DOHH2 (cell line): ENCODE data around the gene RIC1.

Experiments used
- H3F3A ChIP-seq: fragments of 200-600 bp; sonication (generic), shearing (Covaris generic); 2 replicates; pipeline ENCODE4 v1.6.0; 2016; ENCODE audit warnings: antibody characterized with exemption, mild to moderate bottlenecking; ENCODE audit not compliant: control insufficient read depth, insufficient read depth
- H3K27ac ChIP-seq: fragments of 200-600 bp; sonication (generic); 2 replicates; pipeline ENCODE4 v1.5.1; 2014; ENCODE audit warnings: low read depth, mild to moderate bottlenecking, low read length, moderate library complexity
- H3K27me3 ChIP-seq: fragments of 200-600 bp; sonication (generic); 2 replicates; pipeline ENCODE4 v1.6.1; 2014; ENCODE audit warnings: mild to moderate bottlenecking, low read length, mixed read lengths; ENCODE audit not compliant: control insufficient read depth
- H3K36me3 ChIP-seq: fragments of 200-600 bp; sonication (generic); 2 replicates; pipeline ENCODE4 v1.6.1; 2014; ENCODE audit warnings: mild to moderate bottlenecking, low read length, moderate library complexity, mixed read lengths; ENCODE audit not compliant: control insufficient read depth
- H3K4me1 ChIP-seq: fragments of 200-600 bp; sonication (generic); 2 replicates; pipeline ENCODE4 v1.6.1; 2014; ENCODE audit warnings: mild to moderate bottlenecking, low read length, mixed read lengths; ENCODE audit not compliant: control insufficient read depth
- H3K4me2 ChIP-seq: fragments of 200-600 bp; sonication (generic); 2 replicates; pipeline ENCODE4 v1.6.0; 2014; ENCODE audit warnings: mild to moderate bottlenecking, low read length, moderate library complexity
- H3K4me3 ChIP-seq: fragments of 200-600 bp; sonication (generic); 2 replicates; pipeline ENCODE4 v1.5.1; 2014; ENCODE audit warnings: mild to moderate bottlenecking, low read length, mixed read lengths
- H3K79me2 ChIP-seq: fragments of 200-600 bp; sonication (generic); 2 replicates; pipeline ENCODE4 v1.6.1; 2014; ENCODE audit warnings: mild to moderate bottlenecking, low read length, mixed read lengths; ENCODE audit not compliant: control insufficient read depth
- H3K9me2 ChIP-seq: fragments of 200-600 bp; sonication (generic); replicated peaks from 2 replicates; pipeline ENCODE4 v1.6.1; 2014; ENCODE audit warnings: mild to moderate bottlenecking, low read length, mixed read lengths; ENCODE audit not compliant: control insufficient read depth
- H3K9me3 ChIP-seq: fragments of 200-600 bp; sonication (generic); 2 replicates; pipeline ENCODE4 v1.6.1; 2014; ENCODE audit warnings: antibody characterized with exemption, low read length, mixed read lengths; ENCODE audit not compliant: control insufficient read depth, insufficient read depth
- H4K20me1 ChIP-seq: fragments of 200-600 bp; sonication (generic); 2 replicates; pipeline ENCODE4 v1.6.0; 2014; ENCODE audit warnings: low read depth, mild to moderate bottlenecking, antibody characterized with exemption, low read length, moderate library complexity; ENCODE audit not compliant: control insufficient read depth, insufficient read depth
- CTCF ChIP-seq: fragments of 200-600 bp; sonication (generic); IDR thresholded peaks from one replicate; pipeline ENCODE4 v1.5.1; 2014; ENCODE audit warnings: antibody characterized with exemption, mild to moderate bottlenecking, low read depth, low read length; ENCODE audit not compliant: poor library complexity, severe bottlenecking
- EZH2phosphoT487 ChIP-seq: fragments of 200-600 bp; sonication (generic); IDR thresholded peaks from 2 replicates; pipeline ENCODE4 v1.6.1; 2017; ENCODE audit warnings: borderline replicate concordance, mild to moderate bottlenecking, antibody characterized with exemption, low read length, moderate library complexity, mixed read lengths

Gene RIC1

GRCh38 chr9:5695860-5696259, 67.0 kb downstream of the RIC1 start:
- H3K27me3 ChIP-seq: no peaks in the 10 kb centered on the region
- peaks cover 71% of the 10 kb centered on the region for H3K36me3 ChIP-seq
- H4K20me1 ChIP-seq: no peaks in the 10 kb centered on the region
- no peaks in the 10 kb centered on the region for H3F3A ChIP-seq
- no peaks in the 10 kb centered on the region for H3K9me2 ChIP-seq
- H3K4me2 ChIP-seq: no peak overlapping the region
- no peaks in the 10 kb centered on the region for H3K9me3 ChIP-seq
- no peak overlapping the region for H3K4me3 ChIP-seq
- TF ChIP-seq CTCF (no peak), EZH2phosphoT487 (no peak)
- peaks cover 82% of the 10 kb centered on the region for H3K79me2 ChIP-seq
- no peak overlapping the region for H3K27ac ChIP-seq
- H3K4me1 ChIP-seq: no peaks in the 10 kb centered on the region

GRCh38 chr9:5696884-5697283, 68.0 kb downstream of the RIC1 start:
- H3K79me2 ChIP-seq: peaks cover 85% of the 10 kb centered on the region
- peaks cover 77% of the 10 kb centered on the region for H3K36me3 ChIP-seq
- no peak overlapping the region for H3K4me2 ChIP-seq
- H3K4me3 ChIP-seq: no peak overlapping the region
- no peaks in the 10 kb centered on the region for H3K9me3 ChIP-seq
- no peaks in the 10 kb centered on the region for H4K20me1 ChIP-seq
- H3K4me1 ChIP-seq: no peaks in the 10 kb centered on the region
- H3K9me2 ChIP-seq: no peaks in the 10 kb centered on the region
- no peaks in the 10 kb centered on the region for H3F3A ChIP-seq
- TF ChIP-seq CTCF (no peak), EZH2phosphoT487 (no peak)
- H3K27me3 ChIP-seq: no peaks in the 10 kb centered on the region
- no peak overlapping the region for H3K27ac ChIP-seq

- TF ChIP-seq CTCF (no peak), EZH2phosphoT487 (no peak)
- H4K20me1 ChIP-seq: no peaks in the 10 kb centered on the region
- H3K79me2 ChIP-seq: peaks cover 87% of the 10 kb centered on the region
These were observed 69.1 kb downstream of the RIC1 start for GRCh38 chr9:5698004-5698403.

More at GRCh38 chr9:5698004-5698403, 69.1 kb downstream of the RIC1 start:
- H3K27me3 ChIP-seq: no peaks in the 10 kb centered on the region
- H3K4me2 ChIP-seq: no peak overlapping the region
- no peaks in the 10 kb centered on the region for H3K4me1 ChIP-seq
- no peak overlapping the region for H3K4me3 ChIP-seq
- H3K27ac ChIP-seq: no peak overlapping the region
- H3K9me3 ChIP-seq: no peaks in the 10 kb centered on the region
- H3K9me2 ChIP-seq: no peaks in the 10 kb centered on the region
- peaks cover 72% of the 10 kb centered on the region for H3K36me3 ChIP-seq
- H3F3A ChIP-seq: no peaks in the 10 kb centered on the region
